HG03066 (cell line): Measurements from ENCODE around the gene ABCA2.

Source experiments
- ATAC-seq: cut with Tn5 transposase; IDR thresholded peaks from one replicate; pipeline ENCODE4 v1.9.1; 2021; ENCODE audit warnings: low read depth; ENCODE audit not compliant: unreplicated experiment

Gene ABCA2, protein sequence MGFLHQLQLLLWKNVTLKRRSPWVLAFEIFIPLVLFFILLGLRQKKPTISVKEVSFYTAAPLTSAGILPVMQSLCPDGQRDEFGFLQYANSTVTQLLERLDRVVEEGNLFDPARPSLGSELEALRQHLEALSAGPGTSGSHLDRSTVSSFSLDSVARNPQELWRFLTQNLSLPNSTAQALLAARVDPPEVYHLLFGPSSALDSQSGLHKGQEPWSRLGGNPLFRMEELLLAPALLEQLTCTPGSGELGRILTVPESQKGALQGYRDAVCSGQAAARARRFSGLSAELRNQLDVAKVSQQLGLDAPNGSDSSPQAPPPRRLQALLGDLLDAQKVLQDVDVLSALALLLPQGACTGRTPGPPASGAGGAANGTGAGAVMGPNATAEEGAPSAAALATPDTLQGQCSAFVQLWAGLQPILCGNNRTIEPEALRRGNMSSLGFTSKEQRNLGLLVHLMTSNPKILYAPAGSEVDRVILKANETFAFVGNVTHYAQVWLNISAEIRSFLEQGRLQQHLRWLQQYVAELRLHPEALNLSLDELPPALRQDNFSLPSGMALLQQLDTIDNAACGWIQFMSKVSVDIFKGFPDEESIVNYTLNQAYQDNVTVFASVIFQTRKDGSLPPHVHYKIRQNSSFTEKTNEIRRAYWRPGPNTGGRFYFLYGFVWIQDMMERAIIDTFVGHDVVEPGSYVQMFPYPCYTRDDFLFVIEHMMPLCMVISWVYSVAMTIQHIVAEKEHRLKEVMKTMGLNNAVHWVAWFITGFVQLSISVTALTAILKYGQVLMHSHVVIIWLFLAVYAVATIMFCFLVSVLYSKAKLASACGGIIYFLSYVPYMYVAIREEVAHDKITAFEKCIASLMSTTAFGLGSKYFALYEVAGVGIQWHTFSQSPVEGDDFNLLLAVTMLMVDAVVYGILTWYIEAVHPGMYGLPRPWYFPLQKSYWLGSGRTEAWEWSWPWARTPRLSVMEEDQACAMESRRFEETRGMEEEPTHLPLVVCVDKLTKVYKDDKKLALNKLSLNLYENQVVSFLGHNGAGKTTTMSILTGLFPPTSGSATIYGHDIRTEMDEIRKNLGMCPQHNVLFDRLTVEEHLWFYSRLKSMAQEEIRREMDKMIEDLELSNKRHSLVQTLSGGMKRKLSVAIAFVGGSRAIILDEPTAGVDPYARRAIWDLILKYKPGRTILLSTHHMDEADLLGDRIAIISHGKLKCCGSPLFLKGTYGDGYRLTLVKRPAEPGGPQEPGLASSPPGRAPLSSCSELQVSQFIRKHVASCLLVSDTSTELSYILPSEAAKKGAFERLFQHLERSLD (N-terminal part only)

DNA sequence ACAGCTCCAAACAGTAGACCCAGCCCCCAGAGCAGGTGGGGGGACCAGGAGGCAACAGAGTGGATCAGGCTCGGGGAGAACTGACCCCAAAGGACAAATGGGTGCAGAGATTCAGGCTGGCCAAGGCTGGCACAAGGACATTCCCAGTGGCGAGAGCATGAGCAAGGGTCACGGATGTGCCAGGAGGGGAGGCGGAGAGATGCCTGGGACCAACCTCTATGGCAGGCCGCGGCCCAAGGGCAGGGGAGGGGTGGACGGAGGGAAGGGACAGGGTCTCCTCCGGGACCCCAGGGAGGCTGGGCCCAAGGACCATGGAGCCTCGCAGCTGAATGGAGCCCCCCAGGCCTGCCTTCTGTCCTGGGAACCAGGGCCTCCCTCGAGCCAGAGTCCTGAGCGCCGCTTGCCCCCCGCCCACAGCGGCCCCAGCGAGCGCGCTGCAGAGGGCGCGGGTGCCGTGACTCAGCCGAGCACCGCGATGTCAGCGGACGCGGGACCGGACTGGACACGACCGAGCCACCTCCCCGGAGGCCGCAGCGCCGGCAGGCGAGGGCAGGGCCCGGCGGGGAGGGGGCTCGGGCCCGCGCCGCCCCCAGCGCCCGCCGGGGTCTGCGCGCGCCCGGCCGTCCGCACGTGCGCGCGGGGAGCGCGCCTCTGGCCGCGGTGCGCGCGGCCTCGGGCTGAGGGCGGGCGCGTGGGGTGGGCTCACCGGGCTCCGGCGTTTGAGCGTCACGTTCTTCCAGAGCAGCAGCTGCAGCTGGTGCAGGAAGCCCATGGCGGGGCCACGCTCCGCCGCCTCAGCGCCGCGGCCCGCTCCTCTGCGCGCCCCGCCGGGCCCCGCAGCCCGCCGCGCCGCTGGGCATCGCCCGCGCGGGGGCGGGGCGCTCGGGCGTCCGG, at the start of gene ABCA2:
Gene ABCA2 (minus strand): TSS at position 869 of the 894 bp plus-strand sequence. CDS start 97 bp downstream, at position 772.
- no peak for ATAC-seq

DNA sequence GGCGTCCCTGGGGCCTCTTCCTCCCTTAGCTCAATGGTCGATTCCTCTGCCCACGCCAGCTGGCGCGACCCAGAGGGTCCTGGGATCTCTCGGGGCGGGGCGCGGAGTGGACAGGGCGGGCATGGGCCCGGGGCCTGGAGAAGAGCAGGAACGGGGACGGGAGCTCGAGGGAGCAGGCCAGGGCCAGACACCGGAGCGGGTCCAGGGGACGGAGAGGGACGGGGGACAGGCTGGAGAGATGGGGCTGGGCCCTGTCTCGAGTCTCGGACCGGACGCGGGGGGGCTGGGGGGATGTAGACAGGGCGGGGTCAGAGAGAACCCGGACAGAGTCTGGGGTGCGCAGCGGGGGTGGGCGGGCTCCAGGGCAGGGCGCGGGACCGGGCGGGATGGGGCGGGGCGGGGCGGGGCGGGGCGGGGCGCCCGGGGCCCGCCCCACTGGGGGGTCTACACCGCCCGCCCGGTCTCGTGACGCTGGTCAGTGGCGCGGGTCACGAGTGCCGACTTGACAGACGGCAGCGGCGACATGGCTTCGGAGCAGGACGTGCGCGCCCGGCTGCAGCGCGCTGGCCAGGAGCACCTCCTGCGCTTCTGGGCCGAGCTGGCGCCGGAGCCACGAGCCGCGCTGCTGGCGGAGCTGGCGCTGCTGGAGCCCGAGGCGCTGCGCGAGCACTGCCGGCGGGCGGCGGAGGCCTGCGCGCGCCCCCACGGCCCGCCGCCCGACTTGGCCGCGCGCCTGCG, 49.1 kb upstream of the ABCA2 start, which contains the start of gene UAP1L1:
Gene UAP1L1 (plus strand): TSS at position 508 of the 738 bp plus-strand sequence. CDS start 16 bp downstream, at position 524.
- ATAC-seq: no peak

DNA sequence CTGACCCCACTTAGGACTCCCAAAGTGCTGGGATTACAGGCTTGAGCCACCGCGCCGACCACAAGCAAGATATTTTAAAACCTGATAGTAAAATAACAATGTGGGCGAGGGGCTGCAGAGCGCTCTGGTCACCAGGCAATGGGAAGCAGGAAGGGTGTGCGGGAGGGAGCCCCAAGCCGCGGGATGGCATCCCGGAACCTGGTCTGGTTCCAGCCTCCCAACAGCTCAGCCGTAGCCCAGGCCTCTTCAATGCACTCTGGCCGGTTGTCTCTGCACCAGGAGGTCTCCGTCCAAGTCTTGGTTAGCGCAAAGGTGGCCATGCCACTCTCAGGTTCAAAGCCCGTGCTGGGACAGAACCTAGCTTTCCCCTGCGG, 48.6 kb upstream of the ABCA2 start:
- ATAC-seq: no peak

DNA sequence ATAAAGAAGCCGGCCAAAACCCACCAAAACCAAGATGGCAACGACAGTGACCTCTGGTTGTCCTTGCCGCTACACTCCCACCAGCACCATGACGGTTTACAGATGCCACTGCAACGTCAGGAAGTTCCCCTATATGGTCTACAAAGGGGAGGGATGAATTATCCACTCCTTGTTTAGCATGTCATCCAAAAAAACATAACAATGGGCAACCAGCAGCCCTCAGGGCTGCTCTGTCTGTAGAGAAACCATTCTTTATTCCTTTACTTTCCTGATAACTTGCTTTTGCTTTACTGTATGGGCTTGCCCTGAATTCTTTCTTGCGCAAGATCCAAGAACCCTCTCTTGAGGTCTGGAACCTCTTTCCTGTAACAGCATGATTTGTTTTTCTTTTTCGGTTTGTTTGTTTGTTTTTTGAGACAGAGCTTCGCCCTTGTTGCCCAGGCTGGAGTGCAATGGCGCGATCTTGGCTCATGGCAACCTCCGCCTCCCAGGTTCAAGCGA, 47.3 kb upstream of the ABCA2 start:
- ATAC-seq: no peak

DNA sequence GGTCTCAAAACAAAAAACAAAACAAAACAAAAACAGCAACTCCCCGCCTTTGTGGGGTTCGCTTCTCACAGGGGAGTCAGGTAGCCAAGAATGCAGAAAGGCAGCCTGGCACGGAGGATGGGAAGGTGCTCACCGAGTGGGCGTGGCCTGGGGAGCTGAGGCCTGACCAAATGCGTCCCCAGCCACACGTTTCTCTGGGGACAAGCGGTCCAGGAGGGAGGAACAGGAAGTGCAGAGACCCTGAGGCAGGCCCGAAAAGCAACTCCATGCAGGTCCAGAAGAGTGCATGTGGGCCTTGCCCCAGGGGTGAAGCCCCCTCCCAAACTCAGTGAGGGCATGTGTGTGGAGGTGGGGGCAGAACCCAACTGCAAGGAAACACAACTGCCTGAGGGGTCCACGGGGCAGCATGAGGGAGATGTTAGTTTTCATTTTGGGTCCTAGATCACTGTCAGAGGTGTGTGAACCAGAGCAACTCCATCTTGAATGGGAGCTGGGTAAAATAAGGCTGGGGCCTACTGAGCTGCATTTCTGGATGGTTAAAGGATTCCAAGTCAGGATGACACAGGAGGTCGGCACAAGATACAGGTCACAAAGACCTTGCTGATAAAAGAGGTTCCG, 46.7 kb upstream of the ABCA2 start:
- no peak for ATAC-seq

DNA sequence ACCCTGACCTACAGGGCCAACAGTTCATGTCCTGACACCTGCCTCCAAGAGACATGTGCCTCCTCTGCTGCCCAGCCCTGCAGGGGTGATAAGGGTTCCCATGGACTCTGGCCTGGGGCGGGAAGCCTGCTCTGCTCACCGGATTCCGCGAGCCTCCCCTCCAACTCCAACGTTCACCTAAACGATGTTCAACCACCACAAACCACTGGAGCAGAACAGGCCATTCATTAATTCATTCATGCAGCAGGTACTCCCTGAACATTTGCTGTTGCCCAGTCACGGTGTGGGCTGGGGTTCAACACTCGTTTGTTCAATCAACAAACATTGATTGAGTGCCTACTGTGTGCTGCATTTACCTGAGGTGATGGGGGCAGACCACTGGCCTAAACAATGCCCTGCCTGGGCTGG, 46.0 kb upstream of the ABCA2 start:
- ATAC-seq: no peak

DNA sequence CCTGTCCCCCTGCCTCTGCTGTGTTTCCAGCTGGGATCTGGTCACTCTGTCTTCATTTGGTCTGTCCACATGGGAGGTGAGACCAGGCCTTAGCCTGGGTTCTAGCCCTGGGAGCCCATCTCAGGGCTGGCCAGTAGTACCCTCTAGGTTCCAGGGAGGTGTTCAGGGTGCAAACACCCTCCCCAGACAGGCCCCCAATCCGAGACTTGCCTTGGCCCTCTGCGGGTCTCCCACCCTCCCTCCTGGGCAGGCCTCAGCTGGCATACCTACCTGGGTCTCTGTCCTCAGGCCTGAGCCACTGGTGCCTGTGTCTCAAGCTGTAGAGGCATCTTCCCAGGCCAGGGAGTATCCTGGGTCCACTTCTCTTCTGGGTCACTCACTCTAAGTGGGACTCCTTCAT, 43.2 kb upstream of the ABCA2 start:
- ATAC-seq: no peak

DNA sequence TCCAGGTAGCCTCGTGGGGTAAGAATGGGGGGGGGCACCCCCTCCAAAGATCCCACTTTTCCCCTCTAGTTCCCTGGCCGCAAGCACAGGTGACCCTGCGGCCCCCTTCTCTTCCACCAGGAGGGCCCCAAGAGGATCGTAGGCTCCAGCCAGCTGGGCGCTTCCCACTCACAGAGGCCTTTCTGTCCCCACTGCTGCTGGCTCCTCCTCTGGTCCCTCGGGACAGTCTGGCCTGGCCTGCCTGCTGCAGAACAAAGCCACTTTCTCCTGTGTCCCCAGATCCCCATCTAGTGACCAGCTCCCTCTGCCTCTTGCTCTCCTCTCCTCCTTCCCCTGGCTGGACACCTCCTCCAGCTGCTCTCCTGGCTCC, 42.9 kb upstream of the ABCA2 start:
- no peak for ATAC-seq

DNA sequence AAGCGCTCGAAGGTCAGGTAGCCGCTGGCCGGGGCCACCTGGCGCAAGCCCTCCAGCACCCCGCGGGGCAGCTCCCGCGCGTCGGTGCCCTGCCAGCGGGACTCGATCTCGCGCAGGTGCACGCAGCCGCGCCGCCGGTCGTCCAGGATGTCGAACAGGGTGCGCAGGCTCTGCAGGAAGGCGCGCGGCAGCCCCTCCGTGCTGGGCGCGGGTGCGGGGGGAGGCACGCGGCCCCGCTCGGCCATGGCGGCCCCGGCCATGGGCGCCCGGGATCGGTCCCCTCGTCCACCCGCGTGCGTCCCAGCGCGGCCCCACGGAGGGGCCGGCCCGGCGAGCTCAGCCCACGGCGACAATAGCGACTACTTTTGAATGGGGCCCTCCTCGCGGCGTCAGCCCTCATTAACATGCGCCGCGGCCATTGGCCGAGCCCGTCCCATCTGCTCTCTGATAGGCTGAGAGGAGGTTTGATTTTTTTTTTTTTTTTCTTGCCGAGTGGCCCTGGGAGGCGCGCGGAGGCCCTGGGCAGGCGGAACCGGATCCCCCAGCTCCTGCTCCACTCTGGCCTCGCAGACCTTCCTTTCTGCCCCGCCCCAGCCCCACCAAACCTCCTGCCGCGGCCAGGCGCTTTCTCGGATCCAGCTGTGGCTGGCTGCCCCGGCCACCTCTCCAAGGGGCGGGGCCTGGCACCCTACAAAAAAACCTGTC, 42.3 kb upstream of the ABCA2 start, which contains the start of gene SAPCD2:
Gene SAPCD2 (minus strand): TSS at position 357 of the 705 bp plus-strand sequence. CDS start 97 bp downstream, at position 260.
- peak; percentile 76 for ATAC-seq

DNA sequence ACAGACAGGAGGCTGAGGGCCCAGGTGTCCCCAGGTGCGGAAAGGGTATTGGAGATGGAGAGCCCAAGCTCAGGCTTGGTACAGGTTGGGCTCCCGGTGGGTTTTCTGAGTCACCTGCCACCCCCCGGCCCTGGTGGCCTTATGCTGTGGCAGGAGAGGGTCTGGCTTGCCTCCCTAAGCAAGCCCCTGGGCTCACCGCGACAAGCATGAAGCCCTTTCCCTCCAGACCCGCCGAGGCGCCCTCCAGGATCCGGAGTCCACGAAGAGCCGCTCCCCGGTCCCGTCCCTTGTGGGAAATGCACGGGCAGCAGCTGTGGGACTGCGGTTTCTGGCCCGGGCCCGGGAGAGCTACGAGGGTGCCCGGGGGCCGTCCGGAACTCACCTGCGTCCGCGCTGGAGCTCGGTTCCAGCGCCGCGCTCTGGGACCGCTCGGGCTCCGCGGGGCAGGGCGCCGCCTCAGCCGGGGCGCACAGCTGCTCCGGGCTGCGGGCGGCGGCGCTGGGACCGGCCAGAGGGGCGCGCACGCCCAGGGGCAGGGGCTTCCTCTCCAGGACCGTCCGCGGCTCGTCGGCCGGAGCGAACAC, 41.6 kb upstream of the ABCA2 start:
- ATAC-seq: no peak

DNA sequence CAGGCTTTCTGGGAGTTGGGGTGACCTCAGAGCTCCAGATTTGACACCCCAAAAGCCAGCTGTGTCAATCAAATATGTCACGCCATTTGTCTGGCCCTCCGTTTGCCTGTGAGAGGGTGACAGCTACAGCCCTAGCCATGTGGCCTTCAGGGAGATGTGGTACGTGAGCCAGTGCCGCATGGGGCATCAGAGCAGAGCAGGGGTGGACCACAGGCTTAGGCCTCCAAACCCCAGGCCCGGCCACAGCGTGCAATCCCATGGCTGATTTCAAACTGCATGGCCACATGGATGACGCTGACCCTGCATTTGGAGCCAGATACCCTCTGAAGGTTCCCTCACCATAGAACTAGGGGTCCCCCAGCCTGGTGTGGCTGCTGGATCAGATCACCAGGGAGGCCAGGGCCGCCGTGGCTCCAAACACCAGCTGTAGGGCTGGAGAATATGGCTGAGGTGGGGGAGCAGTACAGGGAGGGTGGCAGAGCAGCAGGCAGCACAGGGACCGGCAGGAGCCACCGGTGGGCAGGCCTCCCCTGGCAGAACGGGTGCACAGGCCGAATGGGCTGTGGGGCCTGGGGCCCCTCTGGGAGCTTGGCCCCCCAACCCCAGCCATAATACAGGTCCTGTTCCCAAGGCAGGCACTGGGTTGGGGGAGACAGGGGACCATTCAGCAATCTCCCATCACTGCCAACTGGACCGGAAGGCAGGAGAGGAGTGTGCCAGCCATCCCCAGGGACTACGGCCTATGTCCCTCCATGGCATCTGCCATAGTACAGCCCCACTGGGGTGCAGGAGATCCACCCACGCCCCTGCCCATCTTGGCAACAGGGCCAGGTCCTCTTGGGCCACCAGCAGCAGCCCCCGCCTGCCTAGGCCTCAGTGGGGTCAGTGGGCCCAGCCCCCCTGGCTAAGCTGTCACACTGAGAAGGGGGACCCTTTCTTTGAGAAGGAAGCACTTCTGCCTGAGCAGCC, 40.8 kb upstream of the ABCA2 start:
- no peak for ATAC-seq

DNA sequence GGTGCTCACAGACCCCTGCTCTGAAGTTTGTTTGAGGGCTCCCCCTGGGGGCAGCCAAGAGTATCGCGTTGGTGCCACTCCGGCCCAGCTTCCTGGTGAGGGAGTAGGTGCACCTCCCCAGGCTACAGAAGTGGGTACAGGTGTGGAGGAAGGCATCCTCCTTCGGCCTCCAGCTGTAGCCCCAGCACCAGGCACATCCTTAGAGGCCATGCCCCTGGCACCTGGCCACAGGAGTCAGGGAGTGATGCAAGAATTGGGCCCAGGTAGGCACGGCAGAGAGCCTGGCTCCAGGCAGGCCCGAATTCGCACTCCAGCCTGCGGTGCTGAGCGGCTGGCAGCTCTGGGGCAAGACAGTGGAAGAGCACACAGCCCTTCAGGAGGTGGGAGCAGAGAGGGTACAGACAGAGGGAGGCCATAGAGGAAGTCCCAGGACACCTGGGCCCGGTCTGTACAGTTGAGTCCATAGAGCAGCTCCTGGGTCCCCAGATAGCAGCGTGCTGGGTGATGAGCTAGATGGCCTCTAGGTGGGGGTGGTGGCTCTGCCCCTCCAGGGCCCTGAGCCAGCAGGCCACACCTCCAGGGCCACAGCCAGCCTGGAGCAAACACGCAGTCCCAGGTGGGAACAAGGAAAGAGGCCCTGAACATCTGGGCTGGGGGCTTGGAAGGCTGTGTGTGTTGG, 40.0 kb upstream of the ABCA2 start:
- no peak for ATAC-seq

DNA sequence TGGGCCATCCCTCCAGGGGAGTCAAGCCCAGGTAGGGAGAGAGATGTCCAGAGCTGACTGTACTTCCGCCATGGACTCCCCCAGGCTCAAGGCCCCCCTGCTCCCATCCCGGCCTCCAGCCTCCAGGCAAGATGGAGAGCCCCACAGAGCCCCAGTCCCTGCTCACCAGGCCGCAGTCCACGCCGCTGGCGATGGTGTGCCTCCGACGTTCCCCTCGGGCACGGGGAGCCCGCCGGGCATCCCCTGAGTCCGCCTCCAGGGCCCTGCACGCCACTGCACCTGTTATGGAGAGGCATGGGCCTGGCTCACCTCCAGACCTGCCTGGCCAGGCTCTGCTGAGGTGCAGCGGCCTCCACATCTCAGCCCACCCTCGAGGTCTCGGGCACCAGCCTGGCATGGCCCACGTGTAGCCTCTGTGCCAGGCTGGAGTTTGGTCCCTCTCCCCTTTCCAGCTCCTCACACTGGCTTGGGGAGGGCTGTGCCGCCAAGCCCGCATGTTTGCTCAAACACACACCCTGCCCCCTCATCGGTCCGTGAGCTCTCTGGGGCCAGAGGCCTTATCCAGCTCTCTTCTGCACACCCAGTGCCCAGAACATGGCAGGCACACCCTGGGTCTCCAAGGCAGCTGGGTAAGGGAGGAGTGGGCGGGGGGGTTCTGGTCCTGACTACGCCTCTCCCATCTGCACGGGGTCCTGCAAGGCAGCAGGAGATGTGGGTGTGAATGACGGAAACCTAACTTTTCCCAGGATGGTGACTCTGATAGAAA, 38.2 kb upstream of the ABCA2 start:
- no peak for ATAC-seq

DNA sequence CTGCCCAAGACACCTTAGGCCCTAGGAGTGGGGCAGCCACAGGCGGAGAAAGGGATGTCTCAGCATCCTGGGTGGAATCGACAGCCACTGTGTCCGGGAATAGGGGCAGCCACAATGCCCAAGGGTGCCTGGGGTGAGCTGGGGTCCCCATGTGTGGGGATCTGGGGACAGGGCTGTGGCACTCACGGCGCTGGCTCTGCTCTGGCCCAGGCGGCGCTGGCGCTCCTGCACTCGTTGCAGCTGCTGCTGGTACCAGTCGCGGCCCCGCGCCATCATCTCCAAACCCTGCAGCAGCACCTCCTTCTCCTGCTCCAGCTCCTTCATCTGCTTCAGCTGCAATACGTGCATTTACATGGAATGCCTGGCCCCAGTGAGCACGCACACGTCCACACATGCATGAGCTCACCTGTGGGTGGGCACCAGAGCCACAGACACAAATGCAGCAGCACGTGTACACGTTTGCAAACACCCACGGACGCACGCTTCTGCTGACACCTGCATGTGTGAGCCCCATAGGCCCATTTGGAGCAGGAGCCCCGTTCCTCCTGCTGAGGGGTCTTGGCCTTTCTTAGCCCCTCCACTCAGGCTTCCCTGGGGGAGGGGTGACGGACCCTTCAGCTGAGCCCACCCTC, 37.4 kb upstream of the ABCA2 start:
- no peak for ATAC-seq

DNA sequence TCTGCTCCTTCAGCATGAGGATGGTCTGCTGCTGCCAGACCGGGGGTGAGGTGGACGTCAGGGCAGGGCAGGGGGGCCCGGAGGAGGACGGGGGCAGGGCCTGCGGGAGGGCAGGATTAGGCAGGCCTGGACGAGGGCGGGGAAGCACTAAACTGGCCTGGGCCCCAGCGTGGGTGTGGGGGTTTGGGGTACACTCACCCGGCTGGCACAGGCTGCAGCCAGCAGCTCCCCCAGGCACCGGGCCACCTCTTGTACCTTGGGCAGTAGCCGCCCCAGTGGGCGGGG, 36.8 kb upstream of the ABCA2 start:
- no peak for ATAC-seq
